SK-N-SH (cell line): ENCODE data around the gene NPRL2. TPM values are rescaled to one million over a fixed set of nuclear protein-coding genes. Genes with fewer than 3 reads are reported as not detected.
"Not testable (repeated sequence)": the region's sequence is repeated elsewhere in the genome, so short reads cannot be mapped to it uniquely, and the experiment has no call there.

Source experiments
- CTCF ChIA-PET: fragments of 300-600, 350-600 bp; formaldehyde crosslinking; extraction: SDS; loops from one replicate; lab custom pipeline; 2021; lab: Yijun Ruan, JAX
- POLR2A ChIA-PET: fragments of 350-600 bp; sonication (Branson Sonifier 250); formaldehyde crosslinking; extraction: SDS; loops from one replicate; lab custom pipeline; 2020; ENCODE audit warnings: antibody characterized with exemption, inconsistent platforms; lab: Yijun Ruan, JAX
- DNase-seq: peaks from one replicate; pipeline ENCODE4 v3.0.0; 2012
- H2AFZ ChIP-seq: fragments of 200-600 bp; sonication (generic); 2 replicates; pipeline ENCODE4 v1.8.1; 2016; ENCODE audit warnings: antibody characterized with exemption, mild to moderate bottlenecking, low read depth
- H3F3A ChIP-seq: fragments of 200-600 bp; sonication (generic); replicated peaks from 2 replicates; pipeline ENCODE3; 2016; ENCODE audit warnings: antibody characterized with exemption, mild to moderate bottlenecking; ENCODE audit not compliant: insufficient read depth
- H3K27ac ChIP-seq, 2 experiments: fragments of 200-500 bp in 1 of 2; fragments of 200-600 bp in 1 of 2; sonication (Bioruptor generic) in 1 of 2; sonication (generic), shearing (Covaris generic) in 1 of 2; 2 replicates each; pipeline versions ENCODE4 v1.5.1 to v1.6.1; 2014 to 2016; ENCODE audit warnings: low read depth in 2 of 2, inconsistent platforms in 1 of 2, low read length in 1 of 2, mild to moderate bottlenecking in 1 of 2, mixed read lengths in 1 of 2
- H3K27me3 ChIP-seq: fragments of 200-600 bp; sonication (generic), shearing (Covaris generic); 2 replicates; pipeline ENCODE4 v1.6.1; 2016; ENCODE audit warnings: mixed run types; ENCODE audit not compliant: insufficient read depth
- H3K36me3 ChIP-seq, 2 experiments: fragments of 200-500 bp in 1 of 2; fragments of 200-600 bp in 1 of 2; sonication (Bioruptor generic) in 1 of 2; sonication (generic) in 1 of 2; replicated peaks in 1 of 2; 2 replicates each; pipeline versions ENCODE3 to v1.5.1; 2014 to 2016; ENCODE audit warnings: low read length in 1 of 2, mild to moderate bottlenecking in 1 of 2; ENCODE audit not compliant: insufficient read depth in 2 of 2, control insufficient read depth in 1 of 2
- H3K4me1 ChIP-seq, 2 experiments: fragments of 200-500 bp in 1 of 2; fragments of 200-600 bp in 1 of 2; sonication (Bioruptor generic) in 1 of 2; sonication (generic), shearing (Covaris generic) in 1 of 2; 2 replicates each; pipeline versions ENCODE4 v1.5.1 to v1.6.1; 2014 to 2016; ENCODE audit warnings: low read depth in 1 of 2, low read length in 1 of 2, mixed run types in 1 of 2; ENCODE audit not compliant: insufficient read depth in 2 of 2, control insufficient read depth in 1 of 2
- H3K4me2 ChIP-seq: fragments of 200-600 bp; sonication (generic), shearing (Covaris generic); 2 replicates; pipeline ENCODE4 v1.6.1; 2017; ENCODE audit warnings: mixed run types
- H3K4me3 ChIP-seq, 2 experiments: fragments of 200-500 bp in 1 of 2; fragments of 200-600 bp in 1 of 2; sonication (Bioruptor generic) in 1 of 2; sonication (generic), shearing (Covaris generic) in 1 of 2; 2 replicates each; pipeline versions ENCODE4 v1.5.1 to v1.8.1; 2014 to 2016; ENCODE audit warnings: low read depth in 2 of 2, inconsistent platforms in 1 of 2, low read length in 1 of 2, mild to moderate bottlenecking in 1 of 2, mixed read lengths in 1 of 2, moderate library complexity in 1 of 2
- H3K79me2 ChIP-seq: fragments of 200-600 bp; sonication (generic); 2 replicates; pipeline ENCODE4 v1.8.1; 2017; ENCODE audit warnings: mild to moderate bottlenecking; ENCODE audit not compliant: insufficient read depth
- H3K9ac ChIP-seq: fragments of 200-600 bp; sonication (generic); 2 replicates; pipeline ENCODE4 v1.6.1; 2017; ENCODE audit warnings: mixed run types
- H3K9me2 ChIP-seq: fragments of 200-600 bp; sonication (generic); 2 replicates; pipeline ENCODE4 v1.6.1; 2017; ENCODE audit warnings: mixed run types
- H3K9me3 ChIP-seq: fragments of 200-600 bp; sonication (generic); 2 replicates; pipeline ENCODE4 v1.6.1; 2017; ENCODE audit warnings: mixed run types, mild to moderate bottlenecking, moderate library complexity
- H4K20me1 ChIP-seq: fragments of 200-600 bp; sonication (generic); 2 replicates; pipeline ENCODE4 v1.6.1; 2017; ENCODE audit warnings: mild to moderate bottlenecking, mixed run types; ENCODE audit not compliant: insufficient read depth
- EZH2phosphoT487 ChIP-seq: fragments of 200-600 bp; sonication (generic); IDR thresholded peaks from 2 replicates; pipeline ENCODE4 v1.6.1; 2017; ENCODE audit warnings: low read depth, mixed run types, mild to moderate bottlenecking, antibody characterized with exemption, moderate library complexity, borderline replicate concordance
- FOXJ3 ChIP-seq: sonication (generic); formaldehyde crosslinking; IDR thresholded peaks from 2 replicates; pipeline ENCODE4 v1.5.1; 2020; ENCODE audit warnings: mild to moderate bottlenecking, missing genetic modification reagents
- GATA2 ChIP-seq: sonication (generic); formaldehyde crosslinking; IDR thresholded peaks from 2 replicates; pipeline ENCODE4 v1.5.0; 2020; ENCODE audit warnings: mild to moderate bottlenecking, missing genetic modification reagents
- MEF2A ChIP-seq: IDR thresholded peaks from 2 replicates; pipeline ENCODE4 v1.4.0; 2012; ENCODE audit warnings: low read depth, borderline replicate concordance
- MXI1 ChIP-seq: IDR thresholded peaks from 2 replicates; pipeline ENCODE4 v1.6.1; 2012; ENCODE audit warnings: mild to moderate bottlenecking, low read depth, low read length, improper control_type of control experiment
- NFIC ChIP-seq: IDR thresholded peaks from 2 replicates; pipeline ENCODE4 v1.4.0; 2012; ENCODE audit warnings: borderline replicate concordance
- NRF1 ChIP-seq: IDR thresholded peaks from 2 replicates; pipeline ENCODE4 v1.6.1; 2012; ENCODE audit warnings: low read depth, mild to moderate bottlenecking, low read length
- PBX3 ChIP-seq: IDR thresholded peaks from 2 replicates; pipeline ENCODE4; 2012
- RCOR1 ChIP-seq: fragments of 150-350 bp; IDR thresholded peaks from 2 replicates; pipeline ENCODE4 v1.6.1; 2017; ENCODE audit warnings: antibody characterized with exemption, low read length
- RFX5 ChIP-seq: IDR thresholded peaks from 2 replicates; pipeline ENCODE4 v1.6.1; 2012; ENCODE audit warnings: mild to moderate bottlenecking, improper control_type of control experiment, low read length
- ZBTB33 ChIP-seq: IDR thresholded peaks from 2 replicates; pipeline ENCODE4 v1.4.0; 2012; ENCODE audit warnings: low read depth, borderline replicate concordance
- WGBS: methylation state at CpG from one replicate; pipeline ENCODE4 v1.1.6; 2017; ENCODE audit warnings: low lambda C conversion rate; 5-methylcytosine and 5-hydroxymethylcytosine counted together
- polyA plus RNA-seq, 3 experiments: library from polyadenylated mRNA; depleted of rRNA; stranded (reverse); fragments of >200 nt; gene quantifications; 2 replicates each; pipeline ENCODE4 v1.2.3, GENCODE V29; 2012

Gene NPRL2
- polyA plus RNA-seq, 1 of the 3 experiments (the other 2 are of a cell fraction): 43.6 TPM

GRCh38 chr3:50314342-50314741, 36.2 kb downstream of the NPRL2 start:
- POLR2A ChIA-PET: interaction anchor here (1.1 to 1.5 kb wide), 2 partner anchors 15 to 255 kb away, joined by 4 read pairs; partner anchors contain the start of genes HEMK1, HYAL3 and NAA80
- WGBS: 100% methylated on average over 1 of the region's 3 CpGs

GRCh38 chr3:50312041-50312440, 38.5 kb downstream of the NPRL2 start:
- POLR2A ChIA-PET, H2AFZ ChIP-seq, CTCF ChIA-PET, H3K27ac ChIP-seq, H3K4me3 ChIP-seq, H4K20me1 ChIP-seq, H3K4me2 ChIP-seq, H3K79me2 ChIP-seq, H3K27me3 ChIP-seq, H3K4me1 ChIP-seq, H3K9ac ChIP-seq, H3K9me2 ChIP-seq, DNase-seq, H3K9me3 ChIP-seq: not testable (repeated sequence)
- peaks cover 17% of the 10 kb centered on the region for H3F3A ChIP-seq
- 100% methylated on average over 2 of the region's 32 CpGs for WGBS
- H3K36me3 ChIP-seq: peaks cover under 1 to 16% of the 10 kb centered on the region in 2 experiments

More at GRCh38 chr3:50314342-50314741, 36.2 kb downstream of the NPRL2 start:
- Histone ChIP-seq H3K4me3 (no peak overlapping the region), H3K27me3 (no peaks in the 10 kb centered on the region), H3K4me1 (peaks cover 0 to 16% of the 10 kb centered on the region in 2 experiments; a peak in 1 of 4 replicates), H3K36me3 (peaks cover 15 to 23% of the 10 kb centered on the region in 2 experiments), H3F3A (peaks cover 14% of the 10 kb centered on the region), H3K79me2 (peaks cover 22% of the 10 kb centered on the region), H3K27ac (no peak overlapping the region), H3K9me2 (no peaks in the 10 kb centered on the region), H3K4me2 (no peak overlapping the region), H3K9ac (no peak overlapping the region), H4K20me1 (no peaks in the 10 kb centered on the region), H3K9me3 (peaks cover 1% of the 10 kb centered on the region; the same call in 1 of the 2 replicates), H2AFZ (no peak overlapping the region)
- TF ChIP-seq EZH2phosphoT487 (no peak), RFX5 (no peak), MEF2A (no peak), GATA2 (CRISPR knock-in tag) (no peak), NFIC (no peak), MXI1 (no peak), RCOR1 (no peak), NRF1 (no peak), FOXJ3 (CRISPR knock-in tag) (no peak), PBX3 (no peak), ZBTB33 (no peak)
- CTCF ChIA-PET: interaction anchor here (1.0 to 1.3 kb wide), 2 partner anchors 10 to 122 kb away, joined by 3 to 5 read pairs; no protein-coding TSS in a partner anchor
- DNase-seq: no peak
